ENCODE data around the gene COX6B1.

DNA sequence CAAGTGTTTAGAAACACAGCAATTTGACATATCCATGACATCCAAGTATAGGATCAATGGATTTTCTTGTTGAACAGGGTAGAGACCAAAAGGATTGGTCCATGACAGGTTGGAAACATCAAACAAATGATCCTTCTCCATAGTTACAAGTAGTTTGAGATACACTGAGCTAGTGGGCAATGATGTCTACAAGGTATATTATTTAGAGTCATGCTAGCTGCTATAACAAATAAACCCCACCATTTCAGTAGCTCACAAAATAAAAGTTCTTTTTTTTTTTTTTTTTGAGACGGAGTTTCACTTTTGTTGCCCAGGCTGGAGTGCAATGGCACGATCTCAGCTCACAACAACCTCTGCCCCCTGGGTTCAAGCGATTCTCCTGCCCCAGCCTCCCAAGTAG is 40.5 kb upstream of the COX6B1 start:
- TF ChIP-seq POLR2A (IDR thresholded peaks at IDR 0.05; ENCODE audit: low read depth, low read length) (no peak), POLR2AphosphoS5 (IDR thresholded peaks at IDR 0.05; ENCODE audit: low read depth, low read length) (no peak), SPI1 (IDR thresholded peaks at IDR 0.05; ENCODE audit: low read depth, low read length) (no peak), POU2F2 (IDR thresholded peaks at IDR 0.05; ENCODE audit: low read depth, low read length) (no peak), TAF1 (IDR thresholded peaks at IDR 0.05; ENCODE audit: low read depth, low read length) (no peak)
